ENCODE measurements around the gene COX14.

The COX14 gene

GRCh38 chr12:50070314-50071060 lies 41.5 kb upstream of the COX14 start (continued):
- TF ChIP-seq PRDM6 (tag by site-specific recombination; IDR thresholded peaks at IDR 0.05), result no peak
- no peak; the same call in 1 of the 2 replicates for TF ChIP-seq ZBTB20 (tag by site-specific recombination; IDR thresholded peaks at IDR 0.05)

- POLR2A ChIA-PET, result no interaction called here
- Histone ChIP-seq H3K9me3 (ENCODE audit: control insufficient read depth, insufficient read depth, low read depth, low read length) (no peaks in the 10 kb centered on the region), H3K4me3 (ENCODE audit: low read depth, low read length) (no peak overlapping the region), H3K36me3 (ENCODE audit: control insufficient read depth in 2 of 2, insufficient read depth in 1 of 2, low read length in 2 of 2) (peaks cover 0 to 5% of the 10 kb centered on the region in 2 experiments; a peak in 1 of 3 replicates), H3K4me1 (ENCODE audit: control insufficient read depth, insufficient read depth, low read length) (no peaks in the 10 kb centered on the region), H3K27ac (ENCODE audit: extremely low read depth, low read depth, low read length) (no peak overlapping the region)
- CTCF ChIA-PET, result interaction anchor here (0.7 to 7.9 kb wide), 9 partner anchors 14 to 242 kb away, joined by 3 to 145 read pairs (median 4); no protein-coding TSS in a partner anchor
- TF ChIP-seq ZNF514 (tag by site-specific recombination; IDR thresholded peaks at IDR 0.05) (no peak), PRDM10 (tag by site-specific recombination; IDR thresholded peaks at IDR 0.05) (peak; percentile 49; the same call in 1 of the 2 replicates), ZSCAN30 (tag by site-specific recombination; IDR thresholded peaks at IDR 0.05) (no peak)
Observed at GRCh38 chr12:50072198-50072907, 39.7 kb upstream of the COX14 start.

- CTCF ChIA-PET, result interaction anchor here (0.7 to 4.1 kb wide), 6 partner anchors 15 to 106 kb away, joined by 3 to 35 read pairs (median 4); no protein-coding TSS in a partner anchor
- Histone ChIP-seq H3K9me3 (ENCODE audit: control insufficient read depth, insufficient read depth, low read depth, low read length) (no peaks in the 10 kb centered on the region), H3K36me3 (ENCODE audit: control insufficient read depth in 2 of 2, insufficient read depth in 1 of 2, low read length in 2 of 2) (peaks cover 0 to 5% of the 10 kb centered on the region in 2 experiments; a peak in 1 of 3 replicates), H3K27ac (ENCODE audit: extremely low read depth, low read depth, low read length) (no peak overlapping the region), H3K4me1 (ENCODE audit: control insufficient read depth, insufficient read depth, low read length) (no peaks in the 10 kb centered on the region), H3K4me3 (ENCODE audit: low read depth, low read length) (no peak overlapping the region)
- TF ChIP-seq YY1 (tag by site-specific recombination; IDR thresholded peaks at IDR 0.05) (no peak), ZNF510 (tag by site-specific recombination; IDR thresholded peaks at IDR 0.05; ENCODE audit: insufficient replicate concordance) (no peak), CTCF (tag by site-specific recombination; IDR thresholded peaks at IDR 0.05) (no peak), ZNF610 (tag by site-specific recombination; IDR thresholded peaks at IDR 0.05; ENCODE audit: borderline replicate concordance) (no peak), PRDM6 (tag by site-specific recombination; IDR thresholded peaks at IDR 0.05) (no peak), ZBTB10 (tag by site-specific recombination; IDR thresholded peaks at IDR 0.05) (no peak), ZNF404 (tag by site-specific recombination; IDR thresholded peaks at IDR 0.05) (no peak), IKZF3 (tag by site-specific recombination; IDR thresholded peaks at IDR 0.05) (no peak), ZNF211 (tag by site-specific recombination; IDR thresholded peaks at IDR 0.05; ENCODE audit: low read depth) (no peak), ZNF133 (tag by site-specific recombination; IDR thresholded peaks at IDR 0.05) (no peak), ZNF184 (tag by site-specific recombination; IDR thresholded peaks at IDR 0.05) (no peak), ZNF157 (tag by site-specific recombination; IDR thresholded peaks at IDR 0.05) (no peak), MEIS1 (CRISPR knock-in tag; IDR thresholded peaks at IDR 0.05; ENCODE audit: borderline replicate concordance) (no peak), SP2 (tag by site-specific recombination; IDR thresholded peaks at IDR 0.05) (peak; percentile 30; the same call in 1 of the 2 replicates), KLF1 (tag by site-specific recombination; IDR thresholded peaks at IDR 0.05) (peak; percentile 71; the same call in 1 of the 2 replicates)
- POLR2A ChIA-PET, result no interaction called here
Observed at GRCh38 chr12:50073206-50073605, 38.8 kb upstream of the COX14 start.

All from HEK293 (cell line).